A673 (cell line): ENCODE results near the gene PRRT4. TPM values are rescaled to one million over a fixed set of nuclear protein-coding genes. Genes with fewer than 3 reads are reported as not detected.

Experiments used
- BruUV-seq: library from RNA; stranded (reverse); fragments of 400-500 nt; replicated peaks from 2 replicates; lab custom pipeline; 2021; lab: Mats Ljungman, UMichigan
- CTCF ChIA-PET: fragments of 300-600 bp; sonication (Branson Sonifier 250); formaldehyde crosslinking; loops from one replicate; lab custom pipeline; 2022; ENCODE audit warnings: antibody characterized with exemption; lab: Charles Lee
- POLR2A ChIA-PET: fragments of 300-600 bp; sonication (Branson Sonifier 250); formaldehyde crosslinking; loops from one replicate; lab custom pipeline; 2022; ENCODE audit warnings: antibody characterized with exemption; ENCODE audit not compliant: low non-redundant PET; lab: Charles Lee
- DNase-seq: peaks from one replicate; pipeline ENCODE4 v3.0.0-alpha.2; 2015; ENCODE audit warnings: low spot score
- H3K27ac ChIP-seq: fragments of 200-600 bp; sonication (generic); 2 replicates; pipeline ENCODE4 v1.5.1; 2016; ENCODE audit warnings: mixed run types, low read depth, mild to moderate bottlenecking, mixed read lengths, antibody characterized with exemption, low read length; ENCODE audit not compliant: poor library complexity, severe bottlenecking
- H3K27me3 ChIP-seq: fragments of 200-600 bp; sonication (generic); replicated peaks from 2 replicates; pipeline ENCODE4 v1.6.1; 2017; ENCODE audit warnings: mixed run types, low read depth, mild to moderate bottlenecking, mixed read lengths, antibody characterized with exemption, low read length; ENCODE audit not compliant: insufficient read depth, poor library complexity
- H3K36me3 ChIP-seq: fragments of 200-600 bp; sonication (generic); 2 replicates; pipeline ENCODE4 v1.6.1; 2016; ENCODE audit warnings: mixed run types, mild to moderate bottlenecking, mixed read lengths, antibody characterized with exemption, low read length; ENCODE audit not compliant: insufficient read depth, poor library complexity, severe bottlenecking
- H3K4me1 ChIP-seq: fragments of 200-600 bp; sonication (generic); 2 replicates; pipeline ENCODE4 v1.6.1; 2017; ENCODE audit warnings: mixed run types, mild to moderate bottlenecking, mixed read lengths, antibody characterized with exemption, low read length; ENCODE audit not compliant: insufficient read depth, poor library complexity, severe bottlenecking
- H3K4me3 ChIP-seq: fragments of 200-600 bp; sonication (generic); 2 replicates; pipeline ENCODE4 v1.5.1; 2016; ENCODE audit warnings: low read depth, mixed run types, mild to moderate bottlenecking, mixed read lengths, low read length; ENCODE audit not compliant: poor library complexity, severe bottlenecking
- H3K9me3 ChIP-seq: fragments of 200-600 bp; sonication (generic); 2 replicates; pipeline ENCODE4 v1.6.1; 2016; ENCODE audit warnings: mixed run types, low read depth, mild to moderate bottlenecking, mixed read lengths, antibody characterized with exemption, low read length; ENCODE audit not compliant: poor library complexity, severe bottlenecking
- EZH2 ChIP-seq: fragments of 200-600 bp; sonication (generic); IDR thresholded peaks from 2 replicates; pipeline ENCODE4 v1.6.1; 2017; ENCODE audit warnings: borderline replicate concordance, low read depth, mild to moderate bottlenecking, mixed read lengths, antibody characterized with exemption, low read length; ENCODE audit not compliant: poor library complexity, severe bottlenecking
- intact Hi-C: fragments of 100-400 bp; cut with micrococcal nuclease; formaldehyde crosslinking; loops from one replicate; pipeline ENCODE4 v1.10.0; 2022; ENCODE audit not compliant: unreplicated experiment
- total RNA-seq: library from RNA; stranded (reverse); gene quantifications from 2 replicates; pipeline ENCODE4 v1.2.3, GENCODE V29; 2021
- TF ChIP-seq, protein P1 (sequence below): fragments of 300-800, 200-600 bp; sonication (generic); conservative IDR thresholded peaks from 2 replicates; pipeline ENCODE4 v1.5.1; 2017; ENCODE audit warnings: low read depth, mild to moderate bottlenecking, antibody characterized with exemption, low read length, moderate library complexity, mixed read lengths

Gene PRRT4
- total RNA-seq, 1 experiment from 2014 or later, result 42.4 TPM

DNA sequence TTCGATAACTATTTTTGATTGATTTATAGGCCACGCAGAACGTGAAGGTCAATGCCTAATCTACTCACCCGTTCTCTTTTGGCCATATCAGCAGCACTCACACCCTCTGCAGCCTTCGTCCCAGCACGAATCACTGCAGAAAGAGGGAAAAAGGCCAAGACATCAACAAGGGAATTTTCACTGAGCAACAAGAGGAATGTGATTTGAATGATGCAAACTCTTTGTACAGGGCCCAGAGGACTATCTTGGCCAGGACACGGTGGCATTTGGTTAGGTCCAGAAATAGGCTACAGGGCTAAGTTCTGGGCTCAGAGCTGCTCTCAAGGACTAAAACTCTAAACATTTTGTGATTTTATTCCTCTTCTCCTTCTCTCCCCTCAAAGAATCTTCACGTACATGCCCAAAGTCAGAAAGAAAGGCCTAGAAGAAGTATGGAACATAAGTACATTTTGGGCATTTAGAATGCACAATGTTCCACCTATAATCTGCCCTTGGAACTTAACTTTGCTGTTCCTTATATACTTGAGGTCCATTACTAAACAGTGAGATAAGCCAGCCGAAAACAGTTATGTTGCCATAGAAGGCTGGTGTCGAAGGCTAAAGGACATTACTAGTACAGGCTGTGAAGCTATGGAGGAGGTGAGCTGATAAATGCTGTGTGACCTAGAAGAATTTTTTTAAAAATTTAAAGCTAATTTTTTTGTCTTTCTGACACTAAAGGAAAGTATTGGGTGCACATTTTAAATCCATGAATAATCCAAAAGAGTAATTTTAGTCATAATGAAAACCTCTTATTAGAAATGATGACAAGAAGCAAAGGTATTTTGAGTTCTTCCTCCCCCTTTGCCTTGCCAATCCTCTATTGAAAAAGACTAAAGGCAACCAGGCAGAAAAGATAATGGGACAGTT is 37.8 kb downstream of the PRRT4 start:
- no peak overlapping the region for H3K4me3 ChIP-seq
- ChIA-PET CTCF (no interaction called here), POLR2A (no interaction called here)
- H3K27me3 ChIP-seq, result no peaks in the 10 kb centered on the region
- no peak for DNase-seq
- TF ChIP-seq EZH2, result no peak
- TF ChIP-seq, protein P1, sequence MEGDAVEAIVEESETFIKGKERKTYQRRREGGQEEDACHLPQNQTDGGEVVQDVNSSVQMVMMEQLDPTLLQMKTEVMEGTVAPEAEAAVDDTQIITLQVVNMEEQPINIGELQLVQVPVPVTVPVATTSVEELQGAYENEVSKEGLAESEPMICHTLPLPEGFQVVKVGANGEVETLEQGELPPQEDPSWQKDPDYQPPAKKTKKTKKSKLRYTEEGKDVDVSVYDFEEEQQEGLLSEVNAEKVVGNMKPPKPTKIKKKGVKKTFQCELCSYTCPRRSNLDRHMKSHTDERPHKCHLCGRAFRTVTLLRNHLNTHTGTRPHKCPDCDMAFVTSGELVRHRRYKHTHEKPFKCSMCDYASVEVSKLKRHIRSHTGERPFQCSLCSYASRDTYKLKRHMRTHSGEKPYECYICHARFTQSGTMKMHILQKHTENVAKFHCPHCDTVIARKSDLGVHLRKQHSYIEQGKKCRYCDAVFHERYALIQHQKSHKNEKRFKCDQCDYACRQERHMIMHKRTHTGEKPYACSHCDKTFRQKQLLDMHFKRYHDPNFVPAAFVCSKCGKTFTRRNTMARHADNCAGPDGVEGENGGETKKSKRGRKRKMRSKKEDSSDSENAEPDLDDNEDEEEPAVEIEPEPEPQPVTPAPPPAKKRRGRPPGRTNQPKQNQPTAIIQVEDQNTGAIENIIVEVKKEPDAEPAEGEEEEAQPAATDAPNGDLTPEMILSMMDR, result no peak
- no peaks in the 10 kb centered on the region for H3K4me1 ChIP-seq
- BruUV-seq, result no TSS peak
- no peaks in the 10 kb centered on the region for H3K9me3 ChIP-seq
- intact Hi-C loops, result loop anchor here (10.0 kb wide), 1 partner anchor 619 kb away; no protein-coding TSS in a partner anchor
- H3K36me3 ChIP-seq, result peaks cover 79% of the 10 kb centered on the region
- H3K27ac ChIP-seq, result no peak overlapping the region

DNA sequence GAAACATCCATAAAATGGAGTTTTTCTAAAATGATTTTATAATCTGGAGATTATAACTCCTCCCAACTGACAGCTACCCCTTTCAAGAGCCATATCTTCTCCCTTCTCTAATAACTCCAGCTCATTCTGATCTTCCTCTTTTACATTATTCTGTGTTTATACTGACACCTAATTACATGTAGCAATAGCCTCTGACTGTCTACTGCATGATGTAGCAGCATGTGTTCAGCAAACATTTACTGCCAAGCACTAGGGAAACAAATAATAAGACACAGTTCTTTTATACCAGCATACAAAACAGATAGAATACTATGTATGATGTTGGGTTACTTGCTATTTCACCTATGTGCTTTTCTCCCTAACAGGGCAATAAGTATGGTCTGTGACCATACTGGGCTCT is 38.5 kb downstream of the PRRT4 start:
- CTCF ChIA-PET, result interaction anchor here (0.7 to 1.5 kb wide), 2 partner anchors 56 to 615 kb away, joined by 3 to 4 read pairs; no protein-coding TSS in a partner anchor
- POLR2A ChIA-PET, result no interaction called here
- BruUV-seq, result no TSS peak
- TF ChIP-seq, protein P1, result no peak
- TF ChIP-seq EZH2, result no peak
- H3K4me1 ChIP-seq, result no peaks in the 10 kb centered on the region
- H3K36me3 ChIP-seq, result peaks cover 86% of the 10 kb centered on the region
- no peak for DNase-seq
- no peak overlapping the region for H3K27ac ChIP-seq
- intact Hi-C loops, result loop anchor here (10.0 kb wide), 1 partner anchor 618 kb away; no protein-coding TSS in a partner anchor
- H3K9me3 ChIP-seq, result no peaks in the 10 kb centered on the region
- no peaks in the 10 kb centered on the region for H3K27me3 ChIP-seq
- no peak overlapping the region for H3K4me3 ChIP-seq

- Histone ChIP-seq H3K9me3 (no peaks in the 10 kb centered on the region), H3K27me3 (no peaks in the 10 kb centered on the region), H3K4me1 (no peaks in the 10 kb centered on the region), H3K27ac (no peak overlapping the region), H3K4me3 (no peak overlapping the region), H3K36me3 (peaks cover 91% of the 10 kb centered on the region)
- DNase-seq, result peak; percentile 73
- ChIA-PET CTCF (interaction anchor here (0.6 to 1.5 kb wide), 4 partner anchors 55 to 630 kb away, joined by 3 to 9 read pairs (median 4); no protein-coding TSS in a partner anchor), POLR2A (no interaction called here)
- no peak for TF ChIP-seq EZH2
- TF ChIP-seq, protein P1, result peak; percentile 70
- intact Hi-C loops, result loop anchor here (10.0 kb wide), 1 partner anchor 617 kb away; no protein-coding TSS in a partner anchor
- no TSS peak for BruUV-seq
These were observed 39.3 kb downstream of the PRRT4 start for GRCh38 chr7:128322040-128322643.
